H1 (cell line): ENCODE data around the gene KANSL1. TPM values are rescaled to one million over a fixed set of nuclear protein-coding genes. Genes with fewer than 3 reads are reported as not detected.

ENCODE experiments used
- CTCF ChIA-PET: fragments of 300-600 bp; sonication (Branson Sonifier 250); formaldehyde crosslinking; loops from one replicate; lab custom pipeline; 2021; ENCODE audit not compliant: partially characterized antibody; lab: Charles Lee
- POLR2A ChIA-PET: fragments of 300-600 bp; sonication (Branson Sonifier 250); formaldehyde crosslinking; loops from one replicate; lab custom pipeline; 2021; ENCODE audit warnings: inconsistent platforms; ENCODE audit not compliant: partially characterized antibody; lab: Charles Lee
- DNase-seq, 2 experiments: peaks; one replicate each; pipeline versions ENCODE4 v3.0.0 to v3.0.0-alpha.2; 2010 to 2022; ENCODE audit warnings: low spot score in 2 of 2, low read depth in 1 of 2, mixed read lengths in 1 of 2
- FAIRE-seq: peaks from 2 replicates; lab custom pipeline; 2011; peaks lifted over from hg19 to GRCh38; lab: Jason Lieb, UNC
- H2AFZ ChIP-seq: 2 replicates; pipeline ENCODE4 v1.8.1; 2012; ENCODE audit warnings: low read length, inconsistent platforms
- H2AK5ac ChIP-seq: 2 replicates; pipeline ENCODE4 v1.6.1; 2013; ENCODE audit warnings: low read depth, low read length
- H2BK120ac ChIP-seq: replicated peaks from 2 replicates; pipeline ENCODE3; 2013; ENCODE audit warnings: low read depth, low read length, inconsistent platforms
- H2BK12ac ChIP-seq: 2 replicates; pipeline ENCODE4 v1.6.1; 2013; ENCODE audit warnings: low read depth, low read length
- H2BK15ac ChIP-seq: 2 replicates; pipeline ENCODE4 v1.6.1; 2013; ENCODE audit warnings: low read length
- H2BK20ac ChIP-seq: 2 replicates; pipeline ENCODE4 v1.6.1; 2013; ENCODE audit warnings: low read length
- H2BK5ac ChIP-seq: 2 replicates; pipeline ENCODE4 v1.6.1; 2013; ENCODE audit warnings: low read depth, low read length
- H3K14ac ChIP-seq: 2 replicates; pipeline ENCODE4 v1.6.1; 2013; ENCODE audit warnings: inconsistent platforms; ENCODE audit not compliant: insufficient read length
- H3K18ac ChIP-seq: 2 replicates; pipeline ENCODE4 v1.6.1; 2013; ENCODE audit warnings: low read length; ENCODE audit errors: extremely low read depth
- H3K23ac ChIP-seq: 2 replicates; pipeline ENCODE4 v1.6.1; 2013; ENCODE audit warnings: inconsistent platforms; ENCODE audit not compliant: insufficient read length
- H3K23me2 ChIP-seq: 2 replicates; pipeline ENCODE4 v1.6.1; 2013; ENCODE audit warnings: low read depth, low read length
- H3K27ac ChIP-seq: 2 replicates; pipeline ENCODE4 v1.6.1; 2011; ENCODE audit warnings: low read depth, low read length, inconsistent platforms
- H3K27me3 ChIP-seq, 4 experiments: replicated peaks in 1 of 4; 1 replicate in 1 of 4; 2 replicates in 3 of 4; pipeline versions ENCODE4 v1.6.1 to v1.8.1; 2011 to 2013; ENCODE audit warnings: low read length in 3 of 4, mild to moderate bottlenecking in 3 of 4, inconsistent platforms in 2 of 4, mixed read lengths in 2 of 4, moderate library complexity in 1 of 4; ENCODE audit not compliant: control insufficient read depth in 3 of 4, insufficient read depth in 3 of 4; ENCODE audit errors: extremely low read depth in 1 of 4
- H3K36me3 ChIP-seq, 4 experiments: 2 replicates each; pipeline versions ENCODE4 v1.6.1 to v1.8.1; 2011 to 2013; ENCODE audit warnings: mild to moderate bottlenecking in 4 of 4, low read length in 3 of 4, moderate library complexity in 2 of 4, control low read depth in 1 of 4, inconsistent platforms in 1 of 4; ENCODE audit not compliant: insufficient read depth in 4 of 4, control insufficient read depth in 2 of 4
- H3K4ac ChIP-seq: replicated peaks from 2 replicates; pipeline ENCODE3; 2013; ENCODE audit warnings: low read length, low read depth, mixed read lengths, inconsistent platforms; ENCODE audit not compliant: insufficient read length
- H3K4me1 ChIP-seq, 4 experiments: replicated peaks in 1 of 4; 1 replicate in 1 of 4; 2 replicates in 3 of 4; pipeline versions ENCODE4 v1.6.1 to v1.8.1; 2011 to 2013; ENCODE audit warnings: low read length in 3 of 4, inconsistent platforms in 2 of 4, mixed read lengths in 1 of 4; ENCODE audit not compliant: insufficient read depth in 4 of 4, control insufficient read depth in 3 of 4
- H3K4me2 ChIP-seq, 2 experiments: 2 replicates each; pipeline versions ENCODE4 v1.6.1 to v1.8.1; 2011 to 2013; ENCODE audit warnings: low read depth in 2 of 2, low read length in 2 of 2, control low read depth in 1 of 2, inconsistent platforms in 1 of 2, mild to moderate bottlenecking in 1 of 2; ENCODE audit not compliant: insufficient read depth in 1 of 2
- H3K4me3 ChIP-seq, 4 experiments: fragments of 200-600, 300-600 bp in 1 of 4; sonication (generic), shearing (Covaris generic), sonication (Bioruptor Twin) in 1 of 4; 2 replicates each; pipeline versions ENCODE4 v1.5.1 to v1.8.1; 2011 to 2016; ENCODE audit warnings: low read length in 4 of 4, low read depth in 3 of 4, control low read depth in 2 of 4, inconsistent platforms in 2 of 4, mild to moderate bottlenecking in 2 of 4, mixed read lengths in 1 of 4, moderate library complexity in 1 of 4; ENCODE audit not compliant: insufficient read depth in 2 of 4; ENCODE audit errors: extremely low read depth in 1 of 4
- H3K56ac ChIP-seq: replicated peaks from 2 replicates; pipeline ENCODE3; 2013; ENCODE audit warnings: low read depth, mild to moderate bottlenecking, mixed read lengths, low read length, inconsistent platforms; ENCODE audit not compliant: insufficient read length
- H3K79me1 ChIP-seq: 2 replicates; pipeline ENCODE4 v1.6.1; 2013; ENCODE audit warnings: low read depth, low read length, control low read depth
- H3K79me2 ChIP-seq, 2 experiments: 2 replicates each; pipeline versions ENCODE4 v1.6.1 to v1.8.1; 2012 to 2013; ENCODE audit warnings: low read length in 2 of 2, mild to moderate bottlenecking in 2 of 2, inconsistent platforms in 1 of 2; ENCODE audit not compliant: insufficient read depth in 2 of 2, control insufficient read depth in 1 of 2
- H3K9ac ChIP-seq, 4 experiments: replicated peaks in 1 of 4; 1 replicate in 1 of 4; 2 replicates in 3 of 4; pipeline versions ENCODE4 v1.6.1 to v1.8.1; 2011 to 2013; ENCODE audit warnings: low read depth in 3 of 4, low read length in 3 of 4, control low read depth in 2 of 4, mild to moderate bottlenecking in 2 of 4, moderate library complexity in 2 of 4, inconsistent platforms in 1 of 4; ENCODE audit errors: extremely low read depth in 1 of 4
- H3K9me3 ChIP-seq, 2 experiments: 2 replicates each; pipeline versions ENCODE4 v1.6.1 to v1.8.1; 2012 to 2013; ENCODE audit warnings: mild to moderate bottlenecking in 2 of 2, moderate library complexity in 2 of 2, control low read depth in 1 of 2, inconsistent platforms in 1 of 2, low read depth in 1 of 2, low read length in 1 of 2, mixed read lengths in 1 of 2; ENCODE audit not compliant: insufficient read depth in 2 of 2
- H4K20me1 ChIP-seq, 2 experiments: replicated peaks in 1 of 2; 2 replicates each; pipeline versions ENCODE3 to v1.8.1; 2011 to 2013; ENCODE audit warnings: inconsistent platforms in 2 of 2, low read length in 2 of 2, mild to moderate bottlenecking in 1 of 2; ENCODE audit not compliant: insufficient read depth in 2 of 2, control insufficient read depth in 1 of 2
- H4K5ac ChIP-seq: 2 replicates; pipeline ENCODE4 v1.6.1; 2013; ENCODE audit warnings: low read length, low read depth, mixed read lengths, inconsistent platforms; ENCODE audit not compliant: insufficient read length
- H4K8ac ChIP-seq: 2 replicates; pipeline ENCODE4 v1.8.0; 2013; ENCODE audit warnings: mild to moderate bottlenecking, moderate library complexity, low read length, inconsistent platforms; ENCODE audit not compliant: insufficient read depth; ENCODE audit errors: extremely low read depth
- H4K91ac ChIP-seq: replicated peaks from 2 replicates; pipeline ENCODE3; 2013; ENCODE audit warnings: low read length, mixed read lengths, inconsistent platforms; ENCODE audit not compliant: insufficient read length
- BACH1 ChIP-seq: IDR thresholded peaks from 2 replicates; pipeline ENCODE4 v1.6.1; 2012; ENCODE audit warnings: low read length, improper control_type of control experiment
- EGR1 ChIP-seq: IDR thresholded peaks from 2 replicates; pipeline ENCODE4 v1.6.1; 2011; ENCODE audit warnings: low read depth, low read length, borderline replicate concordance
- JUND ChIP-seq: IDR thresholded peaks from 2 replicates; pipeline ENCODE4 v1.6.1; 2011; ENCODE audit warnings: mild to moderate bottlenecking, improper control_type of control experiment, low read length
- KDM1A ChIP-seq: fragments of 200-600, 300-600 bp; sonication (generic); IDR thresholded peaks from 2 replicates; pipeline ENCODE4 v1.7.1; 2016; ENCODE audit warnings: mild to moderate bottlenecking, low read length, borderline replicate concordance
- NANOG ChIP-seq: IDR thresholded peaks from 2 replicates; pipeline ENCODE4 v1.6.1; 2011; ENCODE audit warnings: low read length, low read depth, mild to moderate bottlenecking, inconsistent platforms; ENCODE audit not compliant: insufficient read depth, poor library complexity, severe bottlenecking
- POU5F1 ChIP-seq: IDR thresholded peaks from 2 replicates; pipeline ENCODE4 v1.6.1; 2011; ENCODE audit warnings: low read depth, mild to moderate bottlenecking, low read length, moderate library complexity
- RAD21 ChIP-seq, 2 experiments: IDR thresholded peaks in 1 of 2; conservative IDR thresholded peaks in 1 of 2; 2 replicates each; pipeline ENCODE4 v1.6.1; 2011; ENCODE audit warnings: low read depth in 2 of 2, low read length in 2 of 2, improper control_type of control experiment in 1 of 2, inconsistent platforms in 1 of 2, mild to moderate bottlenecking in 1 of 2, moderate library complexity in 1 of 2
- SRF ChIP-seq: IDR thresholded peaks from 2 replicates; pipeline ENCODE4 v1.6.1; 2011; ENCODE audit warnings: mild to moderate bottlenecking, low read depth, low read length, moderate library complexity
- SUZ12 ChIP-seq: fragments of 200-600 bp; sonication (generic); IDR thresholded peaks from 2 replicates; pipeline ENCODE4 v1.6.1; 2012; ENCODE audit warnings: mild to moderate bottlenecking, inconsistent platforms, low read length, moderate library complexity, mixed read lengths
- TAF1 ChIP-seq: IDR thresholded peaks from 2 replicates; pipeline ENCODE4 v1.6.1; 2011; ENCODE audit warnings: mild to moderate bottlenecking, low read depth, low read length
- TAF7 ChIP-seq: optimal IDR thresholded peaks from 2 replicates; pipeline ENCODE3; 2011; ENCODE audit warnings: low read depth, mild to moderate bottlenecking, inconsistent platforms, low read length, moderate library complexity, borderline replicate concordance
- TBP ChIP-seq: IDR thresholded peaks from 2 replicates; pipeline ENCODE4 v1.6.1; 2011; ENCODE audit warnings: low read depth, low read length, improper control_type of control experiment
- WGBS, 2 experiments: shearing (Covaris generic) in 1 of 2; methylation state at CpG; one replicate each; pipeline versions ENCODE4 v1.1.6 to v1.1.7; 2013 to 2015; ENCODE audit warnings: low lambda C conversion rate in 2 of 2, mixed read lengths in 2 of 2, inconsistent platforms in 1 of 2, low coverage in 1 of 2, missing lambda C conversion rate in 1 of 2; ENCODE audit not compliant: insufficient replicate concordance in 2 of 2, insufficient coverage in 1 of 2, insufficient read length in 1 of 2; ENCODE audit errors: extremely low coverage in 1 of 2, missing lambda C conversion rate in 1 of 2; 5-methylcytosine and 5-hydroxymethylcytosine counted together
- polyA plus RNA-seq, 7 experiments: library from polyadenylated mRNA; depleted of rRNA in 3 of 7; stranded (reverse) in 5 of 7; unstranded in 2 of 7; fragments of >200 nt in 5 of 7; fragments of 200-250 nt in 2 of 7; gene quantifications; 1 replicate in 5 of 7; 2 replicates in 1 of 7; 4 replicates in 1 of 7; pipeline versions ENCODE4 v1.2.1 to v1.2.3, GENCODE V29; 2011 to 2013; ENCODE audit warnings: missing spikeins in 2 of 7, mixed read lengths in 2 of 7
- total RNA-seq: library from RNA; stranded (reverse); fragmentation: NEBNext Ultra II Directional; extraction: Animal tissue kit (Norgen Biotek cat#: 25700); gene quantifications from 2 replicates; pipeline ENCODE4 v1.2.1, GENCODE V29; 2021
- TF ChIP-seq, protein P1 (sequence below): IDR thresholded peaks from 2 replicates; pipeline ENCODE4 v1.6.1; 2011; ENCODE audit warnings: low read depth, mild to moderate bottlenecking, low read length; ENCODE audit not compliant: insufficient read depth

KANSL1 gene
- total and polyA plus RNA-seq, 2 of the 8 experiments (the other 6 are each of a cell fraction or from before 2014, with no cell fraction given), result 34.0 to 128 TPM

DNA sequence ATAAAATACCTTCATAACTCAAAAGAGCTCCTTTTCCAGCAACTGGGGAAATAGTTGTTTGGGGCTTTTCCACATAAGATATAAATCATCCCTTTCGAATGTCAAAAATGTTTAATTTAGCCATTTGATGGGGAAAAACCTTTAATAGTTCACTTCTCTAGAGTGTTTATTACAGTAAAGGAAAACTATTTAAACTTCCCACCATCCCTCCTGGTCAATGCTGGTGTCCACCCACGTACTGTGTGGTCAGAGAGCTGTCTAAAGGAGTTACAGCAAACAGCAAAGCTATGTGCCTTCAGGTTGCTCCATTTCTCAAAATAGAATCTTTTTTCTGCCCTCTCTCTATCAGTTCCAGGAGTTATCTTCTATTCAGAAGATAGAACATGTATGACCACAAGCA lies 33.5 kb downstream of the KANSL1 start:
- no peak overlapping the region for H2AFZ ChIP-seq
- H4K8ac ChIP-seq, result no peak overlapping the region
- no peak overlapping the region for H4K91ac ChIP-seq
- H3K23me2 ChIP-seq, result no peaks in the 10 kb centered on the region
- CTCF ChIA-PET, result interaction anchor here (0.8 to 2.0 kb wide), 6 partner anchors 14 to 117 kb away, joined by 3 to 12 read pairs (median 4); no protein-coding TSS in a partner anchor
- no peak for DNase-seq
- H3K36me3 ChIP-seq, result no peaks in the 10 kb centered on the region
- no peak overlapping the region for H4K5ac ChIP-seq
- 85% methylated on average over 2 of the region's 2 CpGs; no CpG with 5 or more reads in 1 of the 2 experiments for WGBS, 2 experiments
- H3K79me1 ChIP-seq, result peaks cover 9% of the 10 kb centered on the region
- peaks cover 0 to 10% (median 4%) of the 10 kb centered on the region in 4 experiments; a peak in 4 of 7 replicates for H3K4me1 ChIP-seq
- FAIRE-seq, result no peak
- H3K18ac ChIP-seq, result no peak overlapping the region
- H3K27ac ChIP-seq, result no peak overlapping the region
- H3K14ac ChIP-seq, result no peak overlapping the region
- no peaks in the 10 kb centered on the region for H3K27me3 ChIP-seq
- H2BK20ac ChIP-seq, result no peak overlapping the region
- H3K4me2 ChIP-seq, result no peak overlapping the region
- H2BK120ac ChIP-seq, result no peak overlapping the region
- no peak overlapping the region for H3K56ac ChIP-seq
- H3K4me3 ChIP-seq, result no peak overlapping the region
- H3K9me3 ChIP-seq, result no peaks in the 10 kb centered on the region
- no peak overlapping the region for H3K4ac ChIP-seq
- H2AK5ac ChIP-seq, result no peak overlapping the region
- peaks cover 96 to 100% of the 10 kb centered on the region in 2 experiments for H3K79me2 ChIP-seq
- POLR2A ChIA-PET, result interaction anchor here (1.3 to 1.6 kb wide), 2 partner anchors 15 to 18 kb away, joined by 4 to 5 read pairs; no protein-coding TSS in a partner anchor
- H3K9ac ChIP-seq, result no peak overlapping the region
- no peak overlapping the region for H2BK15ac ChIP-seq
- H2BK5ac ChIP-seq, result no peak overlapping the region
- H2BK12ac ChIP-seq, result no peak overlapping the region
- peaks cover 49 to 89% of the 10 kb centered on the region in 2 experiments for H4K20me1 ChIP-seq
- H3K23ac ChIP-seq, result no peak overlapping the region
- TF ChIP-seq SUZ12, result no peak
- no peak for TF ChIP-seq EGR1
- no peak for TF ChIP-seq NANOG
- no peak for TF ChIP-seq KDM1A
- TF ChIP-seq POU5F1, result no peak
- TF ChIP-seq JUND, result no peak
- TF ChIP-seq BACH1, result no peak
- TF ChIP-seq SRF, result no peak
- TF ChIP-seq, protein P1, sequence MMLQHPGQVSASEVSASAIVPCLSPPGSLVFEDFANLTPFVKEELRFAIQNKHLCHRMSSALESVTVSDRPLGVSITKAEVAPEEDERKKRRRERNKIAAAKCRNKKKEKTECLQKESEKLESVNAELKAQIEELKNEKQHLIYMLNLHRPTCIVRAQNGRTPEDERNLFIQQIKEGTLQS, result no peak
- no peak for TF ChIP-seq TBP
- no peak for TF ChIP-seq RAD21 (IDR thresholded peaks at IDR 0.05 in 1 of 2, conservative IDR thresholded peaks at IDR 0.05 in 1 of 2; ENCODE audit: low read depth in 2 of 2, low read length in 2 of 2)
- no peak for TF ChIP-seq TAF7
- no peak for TF ChIP-seq TAF1
